ENCODE measurements around the gene FOXP1.

Gene FOXP1

GRCh38 chr3:71010726-71011455 is 572.6 kb downstream of the FOXP1 start:
- DNase-seq = no peak

GRCh38 chr3:71008350-71008935 is 575.1 kb downstream of the FOXP1 start:
- no peak for DNase-seq

GRCh38 chr3:71006810-71007785 is 576.4 kb downstream of the FOXP1 start:
- peak; percentile 62 for DNase-seq

GRCh38 chr3:71005702-71006321 is 577.7 kb downstream of the FOXP1 start:
- no peak for DNase-seq

GRCh38 chr3:71003511-71003910 is 580.0 kb downstream of the FOXP1 start:
- no peak for DNase-seq

- no peak for DNase-seq
Measured at GRCh38 chr3:71002298-71002697, 581.2 kb downstream of the FOXP1 start.

- no peak for DNase-seq
Measured at GRCh38 chr3:71001303-71001830, 582.2 kb downstream of the FOXP1 start.

- DNase-seq = no peak
Measured at GRCh38 chr3:71000483-71000882, 583.0 kb downstream of the FOXP1 start.

- DNase-seq = no peak
Measured at GRCh38 chr3:70999730-71000129, 583.8 kb downstream of the FOXP1 start.

- no peak for DNase-seq
Measured at GRCh38 chr3:70996082-70996481, 587.4 kb downstream of the FOXP1 start.

GRCh38 chr3:70994644-70995043 is 588.9 kb downstream of the FOXP1 start:
- no peak for DNase-seq

GRCh38 chr3:70992562-70993204 is 590.8 kb downstream of the FOXP1 start:
- DNase-seq = no peak

GRCh38 chr3:70992131-70992530 is 591.4 kb downstream of the FOXP1 start:
- no peak for DNase-seq

- no peak for DNase-seq
Measured at GRCh38 chr3:70990723-70991122, 592.8 kb downstream of the FOXP1 start.

- no peak for DNase-seq
Measured at GRCh38 chr3:70990185-70990584, 593.3 kb downstream of the FOXP1 start.

GRCh38 chr3:70989174-70989573 is 594.4 kb downstream of the FOXP1 start:
- DNase-seq = no peak

GRCh38 chr3:70988111-70988510 is 595.4 kb downstream of the FOXP1 start:
- no peak for DNase-seq

GRCh38 chr3:70985572-70985971 is 598.0 kb downstream of the FOXP1 start:
- DNase-seq = no peak

- DNase-seq = no peak
Measured at GRCh38 chr3:70984776-70985482, 598.6 kb downstream of the FOXP1 start.

GRCh38 chr3:70982700-70983140 is 600.8 kb downstream of the FOXP1 start:
- peak; percentile 47 for DNase-seq

GRCh38 chr3:70982284-70982683 is 601.2 kb downstream of the FOXP1 start:
- peak; percentile 47 for DNase-seq
